ENCODE results near the gene ANGPTL4. TPM values are rescaled to one million over a fixed set of nuclear protein-coding genes. Genes with fewer than 3 reads are reported as not detected.
A peak's percentile ranks its signal among the peaks of the same experiment; 100 is the strongest.

The ANGPTL4 gene
- polyA plus RNA-seq, 2 of the 4 experiments (the other 2 are of a cell fraction), result 12.3 to 30.8 TPM

DNA sequence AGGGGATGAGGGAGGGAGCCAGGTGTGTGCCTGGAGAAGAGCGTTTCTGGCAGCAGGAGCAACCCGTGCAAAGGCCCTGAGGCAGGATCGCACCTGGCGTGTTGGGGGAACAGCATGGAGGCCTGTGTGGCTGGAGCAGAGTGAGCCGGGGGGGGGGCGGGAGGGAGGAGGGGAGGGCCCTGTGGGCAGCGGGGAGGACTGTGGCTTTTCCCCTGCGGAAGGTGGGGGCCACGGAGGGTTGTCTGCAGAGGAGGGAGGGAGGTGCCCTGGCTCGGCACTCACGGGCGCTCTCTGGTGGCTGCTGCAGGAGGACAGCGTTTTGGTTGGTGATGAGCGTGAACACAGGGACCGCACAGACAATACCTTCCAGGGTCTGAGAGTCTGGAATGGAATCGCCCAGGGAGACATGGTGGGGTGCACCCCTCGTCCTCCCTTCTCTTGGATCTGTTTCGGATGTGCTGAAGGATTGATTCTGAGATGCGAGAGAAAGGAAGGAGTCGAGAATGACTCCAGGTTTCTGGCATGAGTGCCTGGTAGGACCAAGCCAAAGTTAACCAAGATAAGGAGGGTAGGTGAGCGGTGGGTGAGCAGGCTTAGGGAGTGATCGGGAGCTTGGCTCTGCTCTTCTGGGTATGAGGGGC lies 32.7 kb downstream of the ANGPTL4 start (continued):
- TF ChIP-seq HMGXB4 (CRISPR knock-in tag; IDR thresholded peaks at IDR 0.05; ENCODE audit: borderline replicate concordance), result no peak

GRCh38 chr19:8397271-8397670 lies 33.3 kb downstream of the ANGPTL4 start:
- ChIA-PET POLR2A (no interaction called here), CTCF (interaction anchor here (0.7 to 2.6 kb wide), 7 partner anchors 16 to 63 kb away, joined by 3 to 38 read pairs (median 4); partner anchors contain the start of gene MARCHF2)
- TF ChIP-seq CHD4 (IDR thresholded peaks at IDR 0.05; ENCODE audit: borderline replicate concordance), result no peak
- TF ChIP-seq JUN (IDR thresholded peaks at IDR 0.05), result no peak
- no peak for TF ChIP-seq GATA3 (IDR thresholded peaks at IDR 0.05; ENCODE audit: borderline replicate concordance)
- TF ChIP-seq, protein P1, sequence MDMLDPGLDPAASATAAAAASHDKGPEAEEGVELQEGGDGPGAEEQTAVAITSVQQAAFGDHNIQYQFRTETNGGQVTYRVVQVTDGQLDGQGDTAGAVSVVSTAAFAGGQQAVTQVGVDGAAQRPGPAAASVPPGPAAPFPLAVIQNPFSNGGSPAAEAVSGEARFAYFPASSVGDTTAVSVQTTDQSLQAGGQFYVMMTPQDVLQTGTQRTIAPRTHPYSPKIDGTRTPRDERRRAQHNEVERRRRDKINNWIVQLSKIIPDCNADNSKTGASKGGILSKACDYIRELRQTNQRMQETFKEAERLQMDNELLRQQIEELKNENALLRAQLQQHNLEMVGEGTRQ (IDR thresholded peaks at IDR 0.05), result no peak
- no peak for TF ChIP-seq E2F6 (IDR thresholded peaks at IDR 0.05; ENCODE audit: borderline replicate concordance, low read depth)
- TF ChIP-seq ZFP36 (IDR thresholded peaks at IDR 0.05; ENCODE audit: borderline replicate concordance, partially characterized antibody), result no peak
- TF ChIP-seq EHMT2 (IDR thresholded peaks at IDR 0.05; ENCODE audit: low read depth), result no peak
- TF ChIP-seq HMGXB4 (CRISPR knock-in tag; IDR thresholded peaks at IDR 0.05; ENCODE audit: borderline replicate concordance), result no peak
- TF ChIP-seq HEYL (CRISPR knock-in tag; IDR thresholded peaks at IDR 0.05), result no peak
- TF ChIP-seq BHLHE40 (IDR thresholded peaks at IDR 0.05; ENCODE audit: low read depth, low read length), result no peak
- no peak for TF ChIP-seq KDM5A (IDR thresholded peaks at IDR 0.05)
- no peak for TF ChIP-seq RCOR1 (IDR thresholded peaks at IDR 0.05; ENCODE audit: low read depth, low read length)
- no peak for TF ChIP-seq PBX3 (IDR thresholded peaks at IDR 0.05)
- TF ChIP-seq, protein P2, sequence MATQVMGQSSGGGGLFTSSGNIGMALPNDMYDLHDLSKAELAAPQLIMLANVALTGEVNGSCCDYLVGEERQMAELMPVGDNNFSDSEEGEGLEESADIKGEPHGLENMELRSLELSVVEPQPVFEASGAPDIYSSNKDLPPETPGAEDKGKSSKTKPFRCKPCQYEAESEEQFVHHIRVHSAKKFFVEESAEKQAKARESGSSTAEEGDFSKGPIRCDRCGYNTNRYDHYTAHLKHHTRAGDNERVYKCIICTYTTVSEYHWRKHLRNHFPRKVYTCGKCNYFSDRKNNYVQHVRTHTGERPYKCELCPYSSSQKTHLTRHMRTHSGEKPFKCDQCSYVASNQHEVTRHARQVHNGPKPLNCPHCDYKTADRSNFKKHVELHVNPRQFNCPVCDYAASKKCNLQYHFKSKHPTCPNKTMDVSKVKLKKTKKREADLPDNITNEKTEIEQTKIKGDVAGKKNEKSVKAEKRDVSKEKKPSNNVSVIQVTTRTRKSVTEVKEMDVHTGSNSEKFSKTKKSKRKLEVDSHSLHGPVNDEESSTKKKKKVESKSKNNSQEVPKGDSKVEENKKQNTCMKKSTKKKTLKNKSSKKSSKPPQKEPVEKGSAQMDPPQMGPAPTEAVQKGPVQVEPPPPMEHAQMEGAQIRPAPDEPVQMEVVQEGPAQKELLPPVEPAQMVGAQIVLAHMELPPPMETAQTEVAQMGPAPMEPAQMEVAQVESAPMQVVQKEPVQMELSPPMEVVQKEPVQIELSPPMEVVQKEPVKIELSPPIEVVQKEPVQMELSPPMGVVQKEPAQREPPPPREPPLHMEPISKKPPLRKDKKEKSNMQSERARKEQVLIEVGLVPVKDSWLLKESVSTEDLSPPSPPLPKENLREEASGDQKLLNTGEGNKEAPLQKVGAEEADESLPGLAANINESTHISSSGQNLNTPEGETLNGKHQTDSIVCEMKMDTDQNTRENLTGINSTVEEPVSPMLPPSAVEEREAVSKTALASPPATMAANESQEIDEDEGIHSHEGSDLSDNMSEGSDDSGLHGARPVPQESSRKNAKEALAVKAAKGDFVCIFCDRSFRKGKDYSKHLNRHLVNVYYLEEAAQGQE (IDR thresholded peaks at IDR 0.05), result no peak
- TF ChIP-seq JUNB (IDR thresholded peaks at IDR 0.05), result no peak
- TF ChIP-seq KDM1A (IDR thresholded peaks at IDR 0.05; ENCODE audit: low read depth), result no peak
- ATAC-seq (no peak), DNase-seq (ENCODE audit: low read depth in 1 of 2, low spot score in 1 of 2) (no peak), FAIRE-seq (no peak)
- Histone ChIP-seq H3K4me2 (peak overlapping the region; percentile 38; the same call in 1 of the 3 replicates), H3K9me3 (no peaks in the 10 kb centered on the region), H3K4me1 (peaks cover 45% of the 10 kb centered on the region), H3K27ac (peak overlapping the region; percentile 52 to 78; a peak in 4 of 6 replicates), H3K4me3 (no peak overlapping the region)
- 54% methylated on average over 7 of the region's 7 CpGs for WGBS (ENCODE audit: missing lambda C conversion rate)

Measured in A549 (cell line).